Measurements from ENCODE around the gene SHROOM4.

SHROOM4 gene

DNA sequence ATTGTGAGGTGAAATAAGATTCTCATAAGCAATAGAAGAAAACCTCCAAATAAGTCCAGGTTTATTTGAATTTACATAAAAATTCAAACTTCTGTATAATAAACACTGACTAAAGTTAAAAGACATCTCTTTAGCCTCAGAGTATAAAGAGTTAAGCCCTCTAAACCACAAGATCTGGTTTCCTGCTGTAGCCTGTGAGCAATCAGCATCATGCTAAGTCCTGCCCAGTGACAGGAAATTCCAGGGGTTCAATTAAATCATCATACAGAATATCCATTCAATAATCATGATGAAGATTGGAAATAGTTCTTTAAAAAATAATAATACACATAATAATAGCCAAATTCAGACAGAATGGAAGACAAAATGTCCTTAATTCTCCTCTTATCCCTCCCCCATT is 204.2 kb downstream of the SHROOM4 start:
- DNase-seq, result no peak

DNA sequence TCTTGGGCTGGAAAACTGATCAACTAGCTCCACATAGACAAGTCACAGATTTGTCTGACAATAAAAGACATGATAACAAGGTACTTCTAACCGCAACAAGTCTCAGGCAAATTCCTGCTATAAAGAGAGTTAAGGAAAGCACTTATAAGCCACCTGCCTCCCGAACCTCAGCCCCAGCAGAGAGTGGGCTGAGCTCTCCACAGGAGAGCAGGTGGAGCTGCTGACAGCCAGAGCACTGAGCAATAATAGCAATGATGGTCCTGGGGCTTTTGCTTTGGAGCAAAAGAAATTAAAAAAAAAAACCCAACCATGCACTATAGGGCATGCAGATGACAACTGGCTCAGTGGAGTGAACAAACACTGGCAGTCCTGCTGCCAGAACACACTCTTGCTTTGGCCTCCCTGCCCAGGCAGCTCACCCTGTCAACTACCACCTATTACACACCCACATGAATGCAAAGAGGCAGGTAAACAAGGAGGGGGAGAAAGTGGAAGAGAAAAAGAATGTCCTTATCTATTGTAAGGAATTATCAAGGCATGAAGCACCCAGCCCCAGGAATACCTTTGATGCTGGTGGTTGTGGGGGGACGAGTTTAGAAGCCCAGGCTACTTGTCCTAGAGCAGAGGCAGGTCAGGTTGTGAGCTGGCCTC is 207.6 kb downstream of the SHROOM4 start:
- no peak for DNase-seq

DNA sequence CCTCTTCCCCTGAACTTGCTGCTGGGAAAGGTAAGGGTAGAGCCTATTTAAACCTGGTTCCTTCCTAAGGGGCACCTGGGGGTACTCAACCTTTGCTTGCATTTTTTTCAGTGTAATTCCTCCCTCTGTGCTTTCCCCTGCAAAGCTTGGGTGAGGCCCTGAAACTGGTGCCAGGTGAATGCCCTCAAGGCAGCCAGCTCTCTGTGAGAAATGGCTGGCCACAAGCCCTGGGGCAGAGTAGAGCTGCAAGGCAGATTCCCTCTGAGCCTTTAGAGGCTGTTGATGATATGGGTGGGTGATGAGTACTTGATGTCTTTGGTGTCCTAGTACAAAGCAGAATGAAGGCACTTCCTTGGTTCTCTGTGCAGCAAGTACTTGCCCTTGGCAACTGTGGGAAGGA is 217.9 kb downstream of the SHROOM4 start:
- no peak for DNase-seq

DNA sequence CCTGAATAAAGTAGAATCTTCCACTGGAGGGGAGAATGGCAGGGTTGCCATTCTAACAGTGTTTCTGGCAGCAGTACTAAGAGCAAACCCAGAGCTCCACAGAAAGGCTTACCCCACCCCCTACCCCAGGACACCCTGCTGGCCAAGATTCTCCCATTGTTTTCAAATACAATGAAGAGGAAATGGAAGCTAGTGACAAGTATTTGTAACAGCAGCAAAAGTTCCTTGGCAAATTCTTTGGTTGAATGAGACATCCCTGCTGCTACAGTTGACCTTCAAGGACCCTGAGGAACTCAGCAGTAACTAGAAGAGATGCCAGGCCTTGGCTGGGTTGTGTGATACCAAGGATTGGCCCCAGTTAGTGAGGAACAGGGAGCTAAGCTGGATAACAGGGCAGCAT is 219.2 kb downstream of the SHROOM4 start:
- DNase-seq, result no peak

DNA sequence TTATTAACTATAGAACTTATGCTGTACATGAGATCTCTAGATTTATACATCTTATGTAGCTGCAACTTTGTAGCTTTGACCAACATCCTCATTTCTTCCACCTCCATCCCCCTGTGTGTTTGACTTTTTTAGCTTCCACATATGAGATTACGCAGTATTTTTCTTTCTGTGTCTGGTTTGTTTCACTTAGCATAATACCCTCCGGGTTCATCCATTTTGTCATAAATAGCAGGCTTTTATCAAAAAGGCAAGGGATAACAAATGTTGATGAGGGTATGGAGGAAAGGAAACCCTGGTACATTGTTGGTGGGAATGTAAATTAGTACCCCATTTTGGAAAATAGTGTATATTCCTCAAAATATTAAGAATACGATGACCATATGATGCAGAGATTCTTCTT is 227.0 kb downstream of the SHROOM4 start:
- DNase-seq, result no peak

DNA sequence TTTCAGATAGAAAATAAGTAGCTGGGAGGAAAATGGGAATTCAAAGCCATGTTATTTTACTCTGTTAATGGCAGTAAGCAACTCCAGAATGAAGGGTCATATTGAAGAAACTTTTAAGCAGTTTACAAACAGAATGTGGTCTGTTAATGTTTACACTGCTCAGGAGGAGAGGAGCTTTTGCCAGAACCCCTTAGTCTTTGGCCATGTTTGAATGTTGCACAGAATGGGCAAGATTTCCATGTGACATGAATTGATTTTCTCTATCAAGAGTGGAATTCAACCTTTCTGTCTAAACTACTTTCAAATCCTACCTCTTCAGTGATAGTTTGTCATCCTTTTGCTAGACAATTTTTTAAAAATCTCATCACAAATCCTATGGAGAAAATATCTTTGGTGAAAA is 227.6 kb downstream of the SHROOM4 start:
- DNase-seq, result no peak

DNA sequence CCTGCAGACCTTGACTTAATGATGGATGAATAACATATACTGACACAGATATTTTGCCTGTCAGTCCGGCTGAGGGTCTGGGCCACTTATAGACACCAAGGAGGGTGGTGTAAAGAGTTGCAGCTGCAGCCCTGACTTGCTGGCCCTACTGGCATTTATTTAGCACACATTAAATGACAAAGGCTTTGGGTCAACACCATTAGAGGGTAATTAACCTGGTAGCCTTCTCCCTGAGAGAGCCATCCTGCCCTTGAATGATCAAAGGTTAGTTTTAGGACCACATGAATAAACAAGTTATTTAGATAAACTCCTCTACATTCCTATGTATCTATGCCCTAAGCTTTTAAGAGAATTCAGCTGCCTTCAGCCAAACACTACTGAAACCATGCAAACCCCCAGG is 232.6 kb downstream of the SHROOM4 start:
- DNase-seq, result no peak

DNA sequence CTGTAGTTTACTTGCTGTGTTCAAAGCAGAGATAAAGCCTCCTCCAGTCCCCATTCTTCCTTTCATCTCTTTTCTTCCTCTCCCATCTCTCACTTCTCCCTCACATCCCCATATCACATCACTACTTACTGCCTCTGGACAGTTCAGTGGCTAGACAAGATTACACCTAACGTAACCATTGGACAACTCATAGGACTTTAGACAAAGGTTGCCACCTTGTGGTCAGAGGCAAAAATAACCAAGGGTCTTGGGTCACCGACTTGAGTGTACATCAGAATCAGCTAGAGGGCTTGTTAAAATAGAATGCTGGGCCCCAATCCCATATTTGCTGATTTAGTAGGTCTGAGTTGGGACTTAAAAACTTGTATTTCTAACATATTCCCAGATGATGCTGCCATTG is 234.0 kb downstream of the SHROOM4 start:
- peak; percentile 36 for DNase-seq

DNA sequence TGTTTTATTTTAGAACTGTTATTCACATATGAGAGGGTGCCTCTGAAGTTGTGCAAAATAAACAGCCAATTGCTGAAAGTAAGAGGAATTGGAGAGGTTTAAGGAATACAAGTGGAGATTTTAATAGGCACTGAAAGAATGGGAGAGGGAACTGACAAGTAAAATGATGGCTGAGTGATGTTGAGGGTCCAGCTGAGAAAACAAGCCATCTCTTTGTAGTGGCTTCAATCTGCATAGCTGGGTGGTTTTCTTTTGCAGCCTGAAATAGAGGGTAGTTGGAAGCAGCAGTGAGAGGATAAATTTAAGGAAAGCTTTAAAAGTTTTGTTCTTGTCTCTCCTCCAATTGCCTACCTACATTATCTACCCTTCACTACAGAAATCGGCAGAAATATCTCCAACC is 236.7 kb downstream of the SHROOM4 start:
- DNase-seq, result peak; percentile 30

DNA sequence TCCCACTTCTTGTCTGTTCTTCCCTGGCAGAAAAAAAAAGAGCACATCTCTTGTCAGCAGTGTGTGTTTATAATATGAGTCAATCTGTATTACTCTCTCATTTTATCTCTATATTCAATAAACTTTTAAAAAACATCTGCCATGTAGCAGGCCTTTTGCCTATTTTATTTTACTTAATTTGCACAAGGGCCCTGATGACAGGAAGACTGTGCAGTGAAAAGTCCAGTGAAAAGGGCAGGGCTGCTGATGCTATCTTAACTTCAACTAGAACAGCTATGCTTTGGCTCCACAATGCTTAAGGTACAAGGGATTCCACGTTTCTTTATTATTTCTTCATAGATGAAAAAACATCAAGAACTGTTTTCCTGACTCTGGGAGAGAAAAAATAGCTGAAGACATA is 246.4 kb downstream of the SHROOM4 start:
- no peak for DNase-seq

DNA sequence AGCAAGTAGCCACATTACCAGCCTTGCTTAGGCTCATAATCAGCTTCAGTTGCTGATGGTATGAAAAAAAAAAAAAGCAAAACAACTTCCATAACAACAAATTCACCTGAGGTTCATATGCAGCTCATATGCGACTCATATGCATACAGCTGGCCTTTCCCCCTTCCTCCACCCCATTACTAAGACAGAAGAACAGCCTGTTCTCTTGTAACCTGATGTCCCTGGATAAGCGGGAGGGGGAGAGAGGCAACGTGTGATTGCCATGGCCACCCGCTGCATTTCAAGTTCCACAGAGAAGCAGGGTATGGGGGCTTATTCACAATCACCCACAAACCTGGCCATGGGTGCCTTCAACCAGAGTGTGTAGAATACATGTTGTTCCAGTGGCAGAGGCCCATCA is 248.3 kb downstream of the SHROOM4 start:
- DNase-seq, result no peak

All from SHP77 treated with DMSO at 0.1 percent for 48 hours (cell line).